Neural cell (in vitro differentiated cells): Measurements from ENCODE around the gene OPN4.

ENCODE experiments used
- POLR2AphosphoS5 ChIP-seq: IDR thresholded peaks from 2 replicates; pipeline ENCODE4 v1.6.1; 2012
- TF ChIP-seq, protein P1 (sequence below): fragments of 450-650 bp; IDR thresholded peaks from 2 replicates; pipeline ENCODE4 v1.5.1; 2014; ENCODE audit warnings: antibody characterized with exemption, mild to moderate bottlenecking, moderate library complexity; ENCODE audit not compliant: poor library complexity, severe bottlenecking

DNA sequence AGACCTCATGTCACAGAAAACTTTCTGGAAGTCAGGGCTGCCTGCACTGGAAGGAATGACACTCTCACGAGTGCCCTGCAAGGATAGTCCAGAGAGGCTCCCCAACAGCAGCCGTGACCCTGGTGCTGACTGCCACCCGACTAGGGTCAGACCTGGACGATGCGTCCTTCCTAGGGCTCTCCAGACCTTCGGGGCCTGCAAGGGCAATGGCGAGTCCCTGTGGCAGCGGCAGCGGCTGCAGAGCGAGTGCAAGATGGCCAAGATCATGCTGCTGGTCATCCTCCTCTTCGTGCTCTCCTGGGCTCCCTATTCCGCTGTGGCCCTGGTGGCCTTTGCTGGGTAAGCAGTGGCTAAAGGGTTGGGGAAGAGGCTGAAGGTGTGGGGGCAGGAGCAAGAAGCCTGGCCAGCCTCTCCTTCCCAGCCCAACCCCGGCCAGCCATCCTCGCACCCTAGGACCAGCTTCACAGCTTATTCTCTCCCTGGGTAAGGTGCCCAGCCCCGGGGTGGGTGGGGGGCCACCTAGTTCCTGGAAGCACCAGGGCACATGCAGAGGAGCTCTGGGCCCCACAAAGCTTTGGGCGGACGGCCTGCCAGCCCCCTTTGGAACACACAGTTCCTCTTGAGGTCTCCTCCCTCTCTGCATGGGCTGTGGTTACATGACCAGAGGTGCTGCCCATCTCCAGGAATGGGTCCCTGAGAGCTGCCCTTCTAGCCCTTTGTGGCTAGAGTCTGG lies 5.5 kb downstream of the OPN4 start:
- TF ChIP-seq, protein P1, sequence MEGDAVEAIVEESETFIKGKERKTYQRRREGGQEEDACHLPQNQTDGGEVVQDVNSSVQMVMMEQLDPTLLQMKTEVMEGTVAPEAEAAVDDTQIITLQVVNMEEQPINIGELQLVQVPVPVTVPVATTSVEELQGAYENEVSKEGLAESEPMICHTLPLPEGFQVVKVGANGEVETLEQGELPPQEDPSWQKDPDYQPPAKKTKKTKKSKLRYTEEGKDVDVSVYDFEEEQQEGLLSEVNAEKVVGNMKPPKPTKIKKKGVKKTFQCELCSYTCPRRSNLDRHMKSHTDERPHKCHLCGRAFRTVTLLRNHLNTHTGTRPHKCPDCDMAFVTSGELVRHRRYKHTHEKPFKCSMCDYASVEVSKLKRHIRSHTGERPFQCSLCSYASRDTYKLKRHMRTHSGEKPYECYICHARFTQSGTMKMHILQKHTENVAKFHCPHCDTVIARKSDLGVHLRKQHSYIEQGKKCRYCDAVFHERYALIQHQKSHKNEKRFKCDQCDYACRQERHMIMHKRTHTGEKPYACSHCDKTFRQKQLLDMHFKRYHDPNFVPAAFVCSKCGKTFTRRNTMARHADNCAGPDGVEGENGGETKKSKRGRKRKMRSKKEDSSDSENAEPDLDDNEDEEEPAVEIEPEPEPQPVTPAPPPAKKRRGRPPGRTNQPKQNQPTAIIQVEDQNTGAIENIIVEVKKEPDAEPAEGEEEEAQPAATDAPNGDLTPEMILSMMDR: no peak
- TF ChIP-seq POLR2AphosphoS5: no peak
